RWPE2 (cell line): Measurements from ENCODE around the gene COL25A1.

Experiments
- ATAC-seq: fragments of 200-7000 bp; cut with Tn5 transposase; 3 replicates; pipeline ENCODE4 v1.9.1; 2021; ENCODE audit warnings: low read depth
- DNase-seq: peaks from one replicate; pipeline ENCODE4 v3.0.0-alpha.2; 2020; ENCODE audit warnings: low spot score
- H3K27ac ChIP-seq: fragments of 450-650 bp; 2 replicates; pipeline ENCODE4 v1.5.1; 2017; ENCODE audit warnings: mild to moderate bottlenecking; ENCODE audit not compliant: poor library complexity, severe bottlenecking
- H3K27me3 ChIP-seq: fragments of 250-450 bp; sonication (Bioruptor Pico); 2 replicates; pipeline ENCODE4 v1.5.1; 2021; ENCODE audit warnings: mild to moderate bottlenecking, moderate library complexity; ENCODE audit not compliant: insufficient read depth, poor library complexity, severe bottlenecking
- H3K36me3 ChIP-seq: fragments of 250-450 bp; sonication (Bioruptor Pico); 2 replicates; pipeline ENCODE4 v1.5.1; 2020; ENCODE audit warnings: low read depth, mild to moderate bottlenecking, moderate library complexity
- H3K4me1 ChIP-seq: fragments of 250-450 bp; sonication (Bioruptor Pico); 2 replicates; pipeline ENCODE4 v1.5.1; 2021; ENCODE audit warnings: mild to moderate bottlenecking, moderate library complexity; ENCODE audit not compliant: insufficient read depth, poor library complexity, severe bottlenecking
- H3K4me3 ChIP-seq: fragments of 250-450 bp; sonication (Bioruptor Pico); 2 replicates; pipeline ENCODE4 v1.5.1; 2021; ENCODE audit warnings: mild to moderate bottlenecking, moderate library complexity; ENCODE audit not compliant: severe bottlenecking
- H3K9me3 ChIP-seq: fragments of 250-450 bp; sonication (Bioruptor Pico); 2 replicates; pipeline ENCODE4 v1.5.1; 2021; ENCODE audit warnings: mild to moderate bottlenecking, moderate library complexity; ENCODE audit not compliant: severe bottlenecking
- TF ChIP-seq, protein P1 (sequence below): fragments of 450-650 bp; IDR thresholded peaks from one replicate; pipeline ENCODE4 v1.5.1; 2017; ENCODE audit warnings: mild to moderate bottlenecking, moderate library complexity; ENCODE audit not compliant: poor library complexity, severe bottlenecking

COL25A1 gene

DNA sequence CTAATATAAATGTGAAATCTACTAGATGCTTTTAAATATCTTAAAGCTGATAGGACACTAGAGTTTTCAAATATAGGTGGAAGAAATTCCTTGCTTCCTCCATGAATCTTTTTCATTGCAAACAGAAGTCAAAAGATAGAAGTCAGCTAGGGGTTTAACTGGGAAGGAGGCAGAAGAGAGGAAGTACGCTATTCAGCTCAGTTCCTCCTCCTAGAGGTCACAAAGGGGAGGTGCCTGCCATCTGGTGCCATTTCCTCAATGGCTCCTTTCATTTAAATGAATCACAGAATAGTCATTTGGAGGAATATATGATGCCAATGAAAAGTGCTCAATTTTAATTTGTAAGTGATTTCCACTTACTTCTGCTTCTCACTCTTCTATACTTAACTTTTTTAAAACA, 8.5 kb downstream of the COL25A1 start:
- no peaks in the 10 kb centered on the region for H3K9me3 ChIP-seq
- no peak overlapping the region for H3K27ac ChIP-seq
- H3K36me3 ChIP-seq, result no peaks in the 10 kb centered on the region
- no peak overlapping the region for H3K4me3 ChIP-seq
- ATAC-seq (no peak), DNase-seq (no peak)
- TF ChIP-seq, protein P1, sequence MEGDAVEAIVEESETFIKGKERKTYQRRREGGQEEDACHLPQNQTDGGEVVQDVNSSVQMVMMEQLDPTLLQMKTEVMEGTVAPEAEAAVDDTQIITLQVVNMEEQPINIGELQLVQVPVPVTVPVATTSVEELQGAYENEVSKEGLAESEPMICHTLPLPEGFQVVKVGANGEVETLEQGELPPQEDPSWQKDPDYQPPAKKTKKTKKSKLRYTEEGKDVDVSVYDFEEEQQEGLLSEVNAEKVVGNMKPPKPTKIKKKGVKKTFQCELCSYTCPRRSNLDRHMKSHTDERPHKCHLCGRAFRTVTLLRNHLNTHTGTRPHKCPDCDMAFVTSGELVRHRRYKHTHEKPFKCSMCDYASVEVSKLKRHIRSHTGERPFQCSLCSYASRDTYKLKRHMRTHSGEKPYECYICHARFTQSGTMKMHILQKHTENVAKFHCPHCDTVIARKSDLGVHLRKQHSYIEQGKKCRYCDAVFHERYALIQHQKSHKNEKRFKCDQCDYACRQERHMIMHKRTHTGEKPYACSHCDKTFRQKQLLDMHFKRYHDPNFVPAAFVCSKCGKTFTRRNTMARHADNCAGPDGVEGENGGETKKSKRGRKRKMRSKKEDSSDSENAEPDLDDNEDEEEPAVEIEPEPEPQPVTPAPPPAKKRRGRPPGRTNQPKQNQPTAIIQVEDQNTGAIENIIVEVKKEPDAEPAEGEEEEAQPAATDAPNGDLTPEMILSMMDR, result peak; percentile 7
- H3K27me3 ChIP-seq, result peaks cover under 1% of the 10 kb centered on the region
- H3K4me1 ChIP-seq, result no peaks in the 10 kb centered on the region

DNA sequence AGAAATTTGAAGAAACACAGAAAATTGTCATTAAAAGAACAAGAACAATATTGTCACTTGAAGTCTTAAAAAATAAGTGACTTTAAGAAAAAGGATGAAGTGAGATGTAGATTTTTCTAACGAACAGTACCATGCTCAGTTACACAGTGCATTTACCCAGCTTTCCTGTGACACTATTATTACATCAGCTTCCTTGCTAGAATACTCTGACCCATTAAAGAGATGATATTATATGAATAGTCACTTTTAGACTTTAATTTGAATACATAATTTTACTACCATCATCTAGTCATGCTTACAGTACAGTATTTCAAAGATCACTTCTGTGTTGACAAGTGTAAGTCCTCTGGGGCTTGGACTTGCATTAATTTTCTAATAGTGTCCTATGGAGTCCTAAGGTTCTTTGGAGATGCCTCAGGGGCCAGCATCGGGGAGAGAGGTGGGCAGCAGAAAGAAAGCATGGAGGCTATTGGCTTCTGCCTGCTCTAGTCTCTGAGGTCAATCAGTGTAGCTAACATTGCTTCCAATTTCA, 10.7 kb downstream of the COL25A1 start:
- H3K4me3 ChIP-seq, result no peak overlapping the region
- no peaks in the 10 kb centered on the region for H3K9me3 ChIP-seq
- H3K27ac ChIP-seq, result no peak overlapping the region
- no peaks in the 10 kb centered on the region for H3K4me1 ChIP-seq
- no peaks in the 10 kb centered on the region for H3K36me3 ChIP-seq
- no peak for ATAC-seq
- no peak for DNase-seq
- TF ChIP-seq, protein P1, result no peak
- no peaks in the 10 kb centered on the region for H3K27me3 ChIP-seq

DNA sequence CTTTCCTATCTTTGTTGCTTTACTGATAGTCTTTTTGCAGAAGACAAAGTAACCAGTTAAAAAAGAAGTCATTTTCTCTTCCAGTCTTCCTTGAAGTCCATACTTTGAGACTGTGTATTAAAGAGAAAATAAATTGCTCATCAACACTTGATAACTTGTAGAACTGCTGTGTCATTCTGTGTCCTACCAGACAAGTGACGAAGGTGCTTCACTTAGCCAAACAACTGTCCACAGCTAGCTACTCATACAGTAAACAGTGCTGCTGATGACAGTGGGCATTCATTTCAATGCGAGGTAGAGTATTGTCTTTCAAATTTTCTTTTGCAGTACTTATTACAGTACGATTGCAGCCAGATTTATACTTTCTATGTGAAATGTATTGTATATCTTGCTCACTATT, 11.5 kb downstream of the COL25A1 start:
- no peaks in the 10 kb centered on the region for H3K9me3 ChIP-seq
- H3K4me3 ChIP-seq, result no peak overlapping the region
- TF ChIP-seq, protein P1, result no peak
- no peak for ATAC-seq
- no peaks in the 10 kb centered on the region for H3K4me1 ChIP-seq
- no peak for DNase-seq
- H3K36me3 ChIP-seq, result no peaks in the 10 kb centered on the region
- H3K27me3 ChIP-seq, result no peaks in the 10 kb centered on the region
- no peak overlapping the region for H3K27ac ChIP-seq

DNA sequence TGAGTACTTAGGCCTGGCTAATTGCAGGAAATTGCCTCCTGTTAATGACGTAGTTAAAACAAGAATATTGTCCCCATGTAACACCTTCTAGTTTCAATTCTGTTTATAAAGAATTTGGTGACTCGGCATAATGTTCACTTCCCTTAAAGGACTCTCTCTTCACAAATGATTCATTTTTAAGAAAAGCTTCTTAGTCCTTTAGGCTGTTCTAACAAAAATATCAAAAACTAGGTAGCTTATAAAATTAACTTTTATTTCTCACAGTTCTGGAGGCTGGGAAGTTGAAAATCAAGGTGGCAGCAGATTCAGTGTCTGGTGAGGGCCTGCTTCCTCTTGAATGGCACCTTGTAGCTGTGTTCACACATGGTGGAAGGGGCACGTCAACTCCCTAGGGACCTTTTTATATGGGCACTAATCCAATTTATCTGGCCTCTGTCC, 23.8 kb downstream of the COL25A1 start:
- no peaks in the 10 kb centered on the region for H3K4me1 ChIP-seq

More for the DNA sequence above, 23.8 kb downstream of the COL25A1 start:
- no peak overlapping the region for H3K27ac ChIP-seq
- DNase-seq (no peak), ATAC-seq (no peak)
- H3K4me3 ChIP-seq, result no peak overlapping the region
- H3K36me3 ChIP-seq, result no peaks in the 10 kb centered on the region
- no peaks in the 10 kb centered on the region for H3K27me3 ChIP-seq
- TF ChIP-seq, protein P1, result no peak
- H3K9me3 ChIP-seq, result no peaks in the 10 kb centered on the region
